CD4-positive, alpha-beta T cell treated with Interleukin-12 subunit alpha and Interleukin-12 subunit beta, for 1 hour (primary cell): ENCODE results near the gene PRDM8.
"Not testable (repeated sequence)": the region's sequence is repeated elsewhere in the genome, so short reads cannot be mapped to it uniquely, and the experiment has no call there.

Source experiments
- DNase-seq: peaks from one replicate; pipeline ENCODE4 v3.0.0-alpha.2; 2020

The PRDM8 gene

GRCh38 chr4:80231180-80231579 is 33.9 kb downstream of the PRDM8 start:
- no peak for DNase-seq

GRCh38 chr4:80232707-80233370 is 35.5 kb downstream of the PRDM8 start:
- no peak for DNase-seq

GRCh38 chr4:80233390-80233789 is 36.1 kb downstream of the PRDM8 start:
- DNase-seq = no peak

- DNase-seq = no peak
Observed at GRCh38 chr4:80235451-80235850, 38.1 kb downstream of the PRDM8 start.

GRCh38 chr4:80237992-80238391 is 40.7 kb downstream of the PRDM8 start:
- no peak for DNase-seq

GRCh38 chr4:80239480-80240150 is 42.3 kb downstream of the PRDM8 start:
- DNase-seq = no peak

- DNase-seq = no peak
Observed at GRCh38 chr4:80240976-80241375, 43.7 kb downstream of the PRDM8 start.

- no peak for DNase-seq
Observed at GRCh38 chr4:80243274-80244018, 46.1 kb downstream of the PRDM8 start.

GRCh38 chr4:80247484-80247883 is 50.2 kb downstream of the PRDM8 start:
- DNase-seq = not testable (repeated sequence)

- DNase-seq = no peak
Observed at GRCh38 chr4:80249144-80249543, 51.8 kb downstream of the PRDM8 start.

- no peak for DNase-seq
Observed at GRCh38 chr4:80252427-80252826, 55.1 kb downstream of the PRDM8 start.

GRCh38 chr4:80252953-80253352 is 55.6 kb downstream of the PRDM8 start:
- DNase-seq = no peak

- no peak for DNase-seq
Observed at GRCh38 chr4:80253510-80253909, 56.2 kb downstream of the PRDM8 start.
